ENCODE data around the gene OCIAD1.

- TF ChIP-seq CTCF (IDR thresholded peaks at IDR 0.05) = no peak
- no peak for TF ChIP-seq EZH2 (IDR thresholded peaks at IDR 0.05; ENCODE audit: borderline replicate concordance, insufficient read depth, low read depth, low read length, poor library complexity, severe bottlenecking)
Measured at GRCh38 chr4:48831532-48832030, 693 bp downstream of the OCIAD1 start.

Measured in B cell (primary cell).